ENCODE results near the gene TMEM59L.

GRCh38 chr19:18637673-18638630 lies 25.3 kb downstream of the TMEM59L start:
- TF ChIP-seq CTCF (IDR thresholded peaks at IDR 0.05 in 8 of 11, conservative IDR thresholded peaks at IDR 0.05 in 3 of 11) (no peak), POLR2A (IDR thresholded peaks at IDR 0.05) (no peak), POLR2AphosphoS5 (IDR thresholded peaks at IDR 0.05) (no peak)

Data from spleen (tissue), 7 donors.